GM19438 (cell line): ENCODE data around the gene SMDT1.
A peak's percentile ranks its signal among the peaks of the same experiment; 100 is the strongest.

ENCODE experiments used
- ATAC-seq: cut with Tn5 transposase; IDR thresholded peaks from one replicate; pipeline ENCODE4 v1.9.1; 2021; ENCODE audit warnings: low read depth; ENCODE audit not compliant: unreplicated experiment

SMDT1 gene

DNA sequence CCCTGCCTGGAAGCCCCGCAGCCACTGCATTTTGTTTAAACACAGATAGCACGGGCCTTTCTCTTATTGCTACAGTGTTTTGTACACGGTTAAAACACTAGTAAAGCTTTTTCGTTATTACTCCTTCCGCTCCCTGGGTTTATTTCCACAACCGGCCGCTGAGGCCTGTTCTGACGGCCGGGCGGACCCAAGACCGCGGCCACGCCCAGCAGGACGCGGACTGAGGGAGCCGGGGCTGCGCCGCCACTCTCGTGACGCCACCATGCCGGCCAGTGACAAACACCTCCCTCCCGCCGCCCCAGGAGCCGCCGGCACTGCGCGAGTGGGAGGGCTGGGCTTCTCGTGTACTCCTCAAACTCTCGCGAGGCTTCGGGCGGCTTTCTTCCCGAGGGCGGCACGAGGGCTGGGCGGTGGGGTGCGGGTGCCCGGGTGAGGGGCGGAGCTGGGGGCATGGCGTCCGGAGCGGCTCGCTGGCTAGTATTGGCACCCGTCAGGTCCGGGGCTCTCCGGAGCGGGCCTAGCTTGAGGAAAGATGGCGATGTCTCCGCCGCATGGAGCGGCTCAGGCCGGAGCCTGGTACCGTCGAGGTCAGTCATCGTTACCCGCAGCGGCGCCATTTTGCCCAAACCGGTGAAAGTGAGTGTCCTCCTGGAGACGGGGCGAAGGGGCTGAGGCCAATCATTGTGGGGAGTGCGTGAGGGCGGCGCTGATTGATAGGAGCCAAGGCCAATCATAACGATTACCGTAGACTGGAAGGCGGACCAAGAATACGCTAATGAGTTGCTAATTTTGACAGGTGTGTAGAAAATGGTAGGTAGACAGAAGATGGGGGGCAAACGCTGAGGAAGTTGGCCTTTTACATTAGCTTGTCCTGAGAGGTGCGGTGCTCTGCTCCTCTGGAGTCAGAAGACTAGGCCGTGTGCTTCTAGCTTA is at the start of gene SMDT1:
Gene SMDT1, plus strand, starts transcription at position 382 of the 933 bp plus-strand sequence. Its CDS starts 69 bp downstream, at position 451.
- ATAC-seq, result peak; percentile 84

DNA sequence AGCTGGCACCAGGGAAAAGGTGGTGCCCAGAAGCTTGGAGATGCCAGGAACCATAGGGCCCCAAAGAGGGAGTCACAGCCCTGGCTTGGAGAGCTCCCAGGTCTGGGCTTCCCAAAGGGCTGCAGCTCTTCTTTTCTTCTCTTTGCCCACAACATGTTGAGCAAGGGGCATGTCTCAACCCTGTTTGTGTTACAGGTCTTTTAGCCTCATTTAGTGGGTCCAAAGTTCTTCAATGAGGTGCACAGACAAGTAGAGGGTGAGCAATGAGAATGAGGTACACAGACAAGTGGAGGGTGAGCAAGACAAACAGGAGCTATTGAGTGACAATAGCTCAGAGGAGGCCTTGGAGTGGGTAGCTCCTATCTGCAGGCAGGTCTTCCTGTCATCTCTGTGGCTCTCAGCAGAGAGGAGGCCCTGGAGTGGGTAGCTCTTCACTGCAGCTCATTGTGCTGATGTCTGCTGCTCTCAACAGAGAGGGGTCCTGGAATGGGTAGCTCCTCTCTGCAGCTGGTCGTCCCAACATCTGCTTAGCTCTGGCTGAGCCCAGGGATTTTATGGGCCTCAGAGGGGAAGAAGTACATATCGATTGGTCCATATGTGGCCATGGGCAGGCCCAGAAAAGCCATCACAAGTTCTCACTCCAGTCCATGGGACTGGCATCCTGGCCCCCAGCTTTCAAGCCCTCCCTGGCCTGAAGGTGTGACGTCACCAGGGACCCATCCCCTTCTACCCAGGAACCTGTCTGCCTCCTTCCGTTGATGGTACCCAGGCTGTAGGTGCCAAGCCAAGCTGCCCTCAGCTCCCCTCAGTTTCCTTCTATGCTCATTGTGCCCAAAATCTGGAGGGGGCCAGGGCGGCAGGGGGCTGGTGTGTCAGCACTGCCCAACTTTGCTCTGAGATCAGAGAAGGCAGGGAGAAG is 46.0 kb upstream of the SMDT1 start:
- ATAC-seq, result no peak

GRCh38 chr22:42035256-42035655 is 44.2 kb upstream of the SMDT1 start:
- no peak for ATAC-seq

GRCh38 chr22:42039271-42039670 is 40.2 kb upstream of the SMDT1 start:
- no peak for ATAC-seq

DNA sequence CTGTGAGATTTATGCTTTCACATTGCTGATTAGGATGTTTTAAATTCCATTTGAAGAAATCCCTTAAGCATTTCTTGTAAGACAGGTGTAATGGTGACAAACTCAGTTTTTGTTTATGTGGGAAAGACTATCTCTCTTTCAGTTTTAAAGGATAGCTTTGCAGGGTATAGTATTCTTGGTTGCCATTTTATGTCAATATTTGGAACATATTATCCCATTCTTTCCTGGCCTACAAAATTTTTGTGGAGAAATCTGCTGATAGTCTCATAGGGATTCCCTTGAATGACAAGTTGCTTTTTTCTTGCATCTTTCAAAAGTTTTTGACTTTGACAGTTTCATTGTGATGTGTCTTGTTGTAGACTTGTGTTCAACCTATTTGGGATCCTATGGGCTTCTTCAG is 37.7 kb upstream of the SMDT1 start:
- ATAC-seq, result no peak

DNA sequence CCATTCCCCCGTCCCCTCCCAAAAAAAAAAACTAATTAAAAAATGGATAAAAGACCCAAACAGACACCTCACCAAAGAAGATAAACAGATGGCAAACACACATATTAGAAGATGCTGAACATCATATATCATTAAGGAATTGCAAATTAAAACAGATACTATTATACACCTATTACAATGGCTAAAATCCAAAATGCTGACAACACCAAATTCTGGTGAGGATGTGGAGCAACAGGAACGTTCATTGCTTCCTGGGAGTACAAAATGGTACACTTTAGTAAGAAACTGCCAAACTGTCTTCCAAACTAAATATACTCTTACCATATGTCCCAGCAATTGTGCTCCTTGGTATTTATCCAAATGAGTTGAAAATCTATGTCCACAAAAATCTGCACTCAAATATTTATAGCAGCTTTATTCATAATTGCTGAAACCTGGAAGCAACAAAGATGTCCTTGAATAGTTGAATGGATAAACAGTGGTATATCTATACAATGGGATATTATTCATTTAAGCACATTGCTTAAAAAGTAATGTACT is 28.8 kb upstream of the SMDT1 start:
- no peak for ATAC-seq

DNA sequence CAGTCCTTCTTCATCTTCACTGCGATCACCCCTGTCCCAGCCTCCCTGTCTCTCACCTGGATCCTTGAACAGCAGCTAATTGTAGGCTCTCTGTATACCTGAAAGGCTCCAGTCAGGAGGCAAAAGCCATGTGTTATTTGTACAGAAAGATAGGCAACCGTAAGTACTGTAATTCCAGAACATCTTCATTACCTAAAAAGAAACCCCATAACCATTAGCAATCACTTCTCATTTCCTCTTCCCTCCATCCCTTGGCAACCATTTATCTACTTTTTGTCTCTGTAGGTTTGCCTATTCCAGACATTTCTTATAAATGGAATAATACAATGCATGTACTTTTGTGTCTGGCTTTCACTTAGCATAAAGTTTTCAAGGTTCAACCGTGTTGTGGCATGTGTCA is 26.7 kb upstream of the SMDT1 start:
- no peak for ATAC-seq

- no peak for ATAC-seq
Observed at GRCh38 chr22:42056757-42057511, 22.6 kb upstream of the SMDT1 start.

DNA sequence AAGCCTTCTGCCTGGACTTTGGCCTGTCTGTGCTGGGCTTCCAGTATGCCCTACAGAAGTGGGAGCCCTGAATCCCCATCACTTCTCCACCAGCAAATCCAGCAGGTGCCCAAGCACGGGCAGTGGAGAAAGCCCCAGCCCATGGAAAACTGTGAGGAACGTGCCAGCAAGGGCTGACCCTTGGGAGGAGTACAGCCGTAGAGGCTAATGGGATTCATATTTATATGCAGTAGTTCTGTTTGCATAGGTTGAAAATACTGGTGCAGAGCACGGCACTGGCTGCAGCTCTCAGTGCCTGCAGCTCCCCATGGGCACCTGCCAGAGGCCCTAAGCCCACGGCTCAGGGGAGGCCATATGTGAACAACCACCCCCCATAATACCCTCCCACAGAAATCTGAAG is 19.0 kb upstream of the SMDT1 start:
- no peak for ATAC-seq

DNA sequence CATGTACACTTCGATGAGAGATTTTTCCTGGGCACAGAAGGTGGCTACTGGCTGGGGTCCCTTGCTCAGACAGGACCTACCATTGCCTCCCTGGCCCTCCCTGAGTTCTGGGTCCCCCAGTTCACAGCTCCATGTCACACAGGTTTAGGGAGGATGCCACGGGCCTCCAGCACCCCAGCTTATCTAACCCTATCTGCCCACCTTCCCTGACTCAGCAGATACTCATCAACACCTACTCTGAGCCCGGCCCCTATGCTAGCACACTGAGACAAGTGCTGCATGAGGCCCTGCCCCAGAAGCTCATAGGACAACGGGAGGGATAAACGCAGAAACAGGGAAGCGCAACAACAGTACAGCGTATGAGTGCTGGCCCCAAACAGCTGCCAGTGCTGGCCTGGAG is 18.5 kb upstream of the SMDT1 start:
- no peak for ATAC-seq

DNA sequence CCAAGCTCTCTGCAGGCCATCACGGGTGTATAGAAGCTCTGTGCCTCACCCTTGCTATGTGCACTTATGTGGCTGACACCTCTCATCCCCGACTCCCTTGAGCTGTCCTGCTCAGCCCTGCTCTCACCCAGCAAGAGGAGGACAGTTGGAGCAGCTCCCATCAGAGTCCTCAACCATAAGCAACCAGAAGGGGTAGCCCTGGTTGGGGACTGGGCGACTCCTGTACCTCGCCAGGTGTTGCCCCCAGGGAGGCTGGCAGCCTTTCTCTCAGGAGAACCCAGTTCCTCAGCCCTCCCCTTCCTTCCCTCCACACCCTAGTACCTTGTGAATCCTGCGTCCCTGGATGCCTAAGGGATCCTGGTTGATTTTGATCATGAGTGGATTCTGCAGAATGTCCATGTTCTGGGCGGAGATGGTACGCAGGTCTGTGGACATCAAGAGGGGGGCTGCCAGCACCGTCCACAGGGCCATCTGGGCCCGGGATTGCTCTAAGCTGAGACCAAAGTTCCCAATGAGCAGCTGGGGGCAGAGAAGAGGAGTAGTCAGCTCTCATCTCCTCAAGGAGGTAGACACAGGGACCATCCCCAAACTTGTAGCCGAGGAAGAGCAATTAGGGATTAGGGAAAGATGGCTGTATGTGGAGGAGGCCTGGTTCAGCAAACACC is 16.9 kb upstream of the SMDT1 start:
- no peak for ATAC-seq

DNA sequence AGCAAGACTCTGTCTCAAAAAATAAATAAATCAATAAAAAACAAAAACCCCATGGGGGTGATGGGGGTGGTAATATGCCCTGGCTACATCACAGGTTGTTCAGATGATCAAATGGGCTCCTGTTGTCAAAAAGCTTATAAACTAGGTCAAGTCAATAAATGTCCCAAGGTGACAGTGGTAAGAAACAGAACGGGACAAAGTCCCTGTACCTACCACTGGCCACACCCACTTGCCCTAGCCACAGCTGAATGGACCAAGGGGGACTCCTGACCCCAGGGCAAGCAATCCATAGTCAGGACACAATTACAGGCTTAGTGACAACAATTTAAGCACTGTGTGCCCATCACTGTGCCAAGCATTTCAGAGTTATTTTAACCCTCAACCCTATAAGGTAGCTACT is 14.9 kb upstream of the SMDT1 start:
- ATAC-seq, result no peak

GRCh38 chr22:42065438-42066125 is 13.9 kb upstream of the SMDT1 start:
- ATAC-seq, result no peak

- no peak for ATAC-seq
Observed at GRCh38 chr22:42066126-42066761, 13.3 kb upstream of the SMDT1 start.

GRCh38 chr22:42066937-42067336 is 12.6 kb upstream of the SMDT1 start:
- ATAC-seq, result no peak

DNA sequence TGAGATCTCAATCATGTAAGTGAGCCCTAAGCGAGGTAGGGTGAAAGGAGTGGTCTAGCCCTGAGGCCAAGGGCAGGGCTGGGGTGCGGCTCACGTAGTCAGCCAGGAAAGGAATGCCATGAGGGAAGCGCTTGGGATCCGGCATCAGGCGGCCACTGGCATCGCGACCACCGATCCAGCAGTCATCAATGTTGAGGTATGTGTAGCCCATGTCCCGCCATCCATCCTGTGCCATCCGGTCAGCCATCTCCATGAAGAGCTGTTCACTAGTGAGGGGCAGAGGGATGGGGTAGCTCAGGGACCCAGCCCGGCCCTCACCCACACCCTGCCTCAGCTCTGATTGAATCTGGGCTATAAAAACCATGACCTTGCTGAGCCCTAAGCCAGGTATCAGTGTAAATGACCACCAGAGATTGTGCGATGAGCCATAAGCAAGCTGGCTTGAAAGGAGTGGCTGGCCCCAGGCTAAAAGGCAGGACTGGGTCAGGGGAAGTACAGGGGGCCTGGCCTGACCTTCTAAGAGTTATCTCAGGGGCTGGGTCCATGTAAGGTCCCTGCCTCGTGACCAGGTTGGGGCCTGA is 11.7 kb upstream of the SMDT1 start:
- ATAC-seq, result no peak

DNA sequence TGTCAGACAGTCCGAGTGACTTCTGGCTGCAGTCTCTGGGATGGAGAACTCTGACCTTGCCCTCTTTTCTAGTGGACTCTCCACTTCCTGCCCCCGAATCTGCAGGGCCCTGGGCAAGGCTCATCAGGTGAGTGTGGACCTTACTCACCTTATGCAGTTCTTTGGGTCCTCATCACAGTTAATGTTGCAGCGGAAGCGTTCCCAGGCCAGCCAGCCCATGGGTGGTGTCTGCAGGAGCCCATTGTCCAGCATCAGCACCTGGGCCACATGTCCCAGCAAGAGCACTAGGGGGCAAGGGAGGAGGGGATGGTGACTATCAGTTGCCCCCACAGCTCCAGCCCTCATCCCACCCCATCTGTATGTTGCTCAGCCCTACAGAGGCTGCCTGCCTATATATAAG is 11.2 kb upstream of the SMDT1 start:
- ATAC-seq, result no peak

DNA sequence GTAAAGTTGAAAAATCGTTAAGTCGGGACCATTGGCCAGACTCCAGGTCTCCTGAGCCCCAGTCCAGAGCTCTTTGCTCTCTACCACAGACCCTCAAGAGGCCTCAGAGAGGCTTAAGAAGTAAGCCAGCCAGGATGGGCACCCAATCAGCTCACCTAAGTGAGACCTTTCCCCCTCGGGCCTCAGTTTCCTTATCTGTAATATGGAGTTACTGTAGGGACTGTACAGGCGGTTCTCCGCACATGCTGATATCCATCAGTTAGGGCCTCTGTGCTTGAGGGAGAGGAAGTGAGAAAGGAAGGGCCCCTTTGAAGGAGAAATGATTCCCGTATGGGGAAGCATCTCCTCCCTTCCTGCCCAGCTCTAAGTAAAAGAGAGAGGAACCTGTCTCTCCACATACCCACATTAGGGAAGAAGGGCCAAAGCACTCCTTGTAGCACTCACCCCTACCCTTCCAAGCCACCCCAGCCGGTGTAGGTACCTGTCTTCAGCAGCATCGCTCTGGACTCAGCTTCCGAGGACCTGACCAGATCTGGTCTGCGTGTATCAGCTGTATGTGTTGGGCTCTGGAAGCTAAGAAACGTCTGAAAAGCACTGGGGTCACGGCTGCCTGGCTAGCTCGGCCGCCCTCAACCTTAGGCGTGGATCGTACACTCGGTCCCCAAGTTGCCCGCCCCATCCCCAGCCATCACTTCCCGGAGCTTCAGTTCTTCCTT is 9.5 kb upstream of the SMDT1 start:
- peak; percentile 14 for ATAC-seq
